GM19438 (cell line): ENCODE measurements around the gene BRD3OS.
"Not testable (repeated sequence)": the region's sequence is repeated elsewhere in the genome, so short reads cannot be mapped to it uniquely, and the experiment has no call there.

Experiments used
- ATAC-seq: cut with Tn5 transposase; IDR thresholded peaks from one replicate; pipeline ENCODE4 v1.9.1; 2021; ENCODE audit warnings: low read depth; ENCODE audit not compliant: unreplicated experiment

The BRD3OS gene

DNA sequence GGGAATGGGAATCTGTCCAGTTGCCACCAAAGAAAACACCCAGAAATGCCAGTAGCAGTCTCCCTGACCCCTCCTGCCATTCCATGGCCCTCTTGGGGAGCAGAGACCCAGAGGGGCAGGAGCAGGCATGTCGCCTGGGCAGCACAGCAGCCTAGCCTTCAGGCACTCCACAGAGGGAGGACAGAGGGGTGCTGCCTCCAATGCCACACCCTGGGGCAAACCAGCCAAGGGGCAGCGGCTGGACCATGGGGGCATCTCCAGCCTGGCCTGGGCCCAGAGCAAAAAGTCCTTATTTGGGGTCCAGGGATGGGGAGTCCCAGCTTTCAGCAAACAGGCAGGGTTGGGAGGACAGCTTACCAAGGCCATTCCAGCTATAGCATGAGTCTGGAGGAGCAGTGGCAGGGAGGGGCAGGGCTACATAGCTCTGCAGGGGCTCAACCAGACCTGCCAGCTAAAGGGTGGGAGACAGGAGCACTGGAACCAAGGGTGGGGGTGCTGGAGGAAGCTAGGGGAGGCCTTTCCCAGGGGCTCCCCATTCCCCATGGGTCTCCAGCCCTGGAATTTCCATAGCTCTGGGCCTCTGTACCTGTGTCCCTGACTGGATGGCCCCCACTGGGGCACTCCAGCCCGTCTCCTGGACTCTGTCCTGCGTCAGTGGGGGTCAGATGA lies 35.9 kb downstream of the BRD3OS start:
- no peak for ATAC-seq

- ATAC-seq: no peak
Observed at GRCh38 chr9:134061688-134062371, 36.5 kb downstream of the BRD3OS start.

GRCh38 chr9:134062461-134063087 lies 37.3 kb downstream of the BRD3OS start:
- no peak for ATAC-seq

DNA sequence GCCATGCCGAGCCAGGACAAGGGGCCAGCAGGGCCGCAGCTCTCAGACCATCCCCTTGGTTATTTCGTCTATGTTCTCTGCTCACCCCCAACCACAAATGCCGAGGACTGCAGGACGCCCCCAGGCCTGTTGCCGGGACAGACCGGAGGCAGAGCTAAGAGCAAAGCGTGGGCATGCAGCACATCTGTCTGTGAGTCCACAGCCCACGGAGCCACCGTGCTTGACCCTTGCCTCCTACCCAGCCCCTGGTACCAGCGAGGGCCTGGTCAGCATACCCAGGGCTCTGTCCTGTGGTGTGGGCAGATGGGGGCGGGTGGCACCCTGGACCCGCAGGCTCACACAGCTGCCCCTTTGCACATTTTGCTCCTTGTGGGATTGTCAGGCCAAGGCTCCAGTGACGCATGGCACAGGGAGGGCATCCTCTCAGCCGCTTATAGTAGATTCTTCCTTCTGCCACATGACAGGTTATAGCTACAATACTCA lies 37.8 kb downstream of the BRD3OS start:
- ATAC-seq: no peak

DNA sequence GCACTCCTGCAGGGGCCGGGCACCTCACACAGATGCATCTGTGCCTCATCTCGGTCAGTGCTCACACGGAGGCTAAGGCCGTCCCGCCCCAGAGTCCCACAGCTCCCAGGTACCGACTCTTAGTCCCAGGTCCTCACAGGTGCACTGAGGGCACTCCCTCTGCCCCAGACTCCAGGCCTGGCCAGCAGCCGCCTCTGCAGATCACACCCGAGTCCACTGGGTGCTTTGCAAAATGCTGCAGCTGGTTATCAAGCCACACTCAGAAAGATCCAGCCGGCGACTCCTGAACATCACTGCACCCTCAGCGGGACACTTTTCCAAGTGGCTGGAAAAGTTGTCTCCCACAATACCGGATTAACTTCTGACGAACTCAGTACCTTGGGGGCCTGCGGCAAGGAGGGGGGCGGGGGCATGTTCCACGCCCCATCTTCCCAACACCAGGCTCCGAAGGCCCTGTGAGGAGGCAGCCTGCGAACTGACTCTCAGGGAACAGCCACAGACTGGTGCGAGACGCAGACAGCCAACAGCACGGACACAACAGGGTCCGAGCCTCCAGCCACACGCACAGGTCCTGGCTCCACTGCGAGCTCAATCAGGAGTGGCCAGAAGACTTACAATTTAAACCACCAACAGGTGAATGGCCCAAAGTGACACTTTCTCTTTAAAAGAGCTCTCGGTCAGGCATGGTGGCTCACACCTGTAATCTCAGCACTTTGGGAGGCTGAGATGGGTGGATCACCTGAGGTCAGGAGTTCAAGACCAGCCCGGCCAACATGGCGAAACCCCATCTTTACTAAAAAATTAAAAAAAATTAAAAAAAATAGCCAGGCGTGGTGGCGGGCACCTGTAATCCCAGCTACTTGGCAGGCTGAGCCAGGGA lies 38.5 kb downstream of the BRD3OS start:
- no peak for ATAC-seq

- ATAC-seq: no peak
Observed at GRCh38 chr9:134064711-134065110, 39.4 kb downstream of the BRD3OS start.

GRCh38 chr9:134065612-134066419 lies 40.5 kb downstream of the BRD3OS start:
- ATAC-seq: no peak

- ATAC-seq: no peak
Observed at GRCh38 chr9:134066526-134066912, 41.2 kb downstream of the BRD3OS start.

DNA sequence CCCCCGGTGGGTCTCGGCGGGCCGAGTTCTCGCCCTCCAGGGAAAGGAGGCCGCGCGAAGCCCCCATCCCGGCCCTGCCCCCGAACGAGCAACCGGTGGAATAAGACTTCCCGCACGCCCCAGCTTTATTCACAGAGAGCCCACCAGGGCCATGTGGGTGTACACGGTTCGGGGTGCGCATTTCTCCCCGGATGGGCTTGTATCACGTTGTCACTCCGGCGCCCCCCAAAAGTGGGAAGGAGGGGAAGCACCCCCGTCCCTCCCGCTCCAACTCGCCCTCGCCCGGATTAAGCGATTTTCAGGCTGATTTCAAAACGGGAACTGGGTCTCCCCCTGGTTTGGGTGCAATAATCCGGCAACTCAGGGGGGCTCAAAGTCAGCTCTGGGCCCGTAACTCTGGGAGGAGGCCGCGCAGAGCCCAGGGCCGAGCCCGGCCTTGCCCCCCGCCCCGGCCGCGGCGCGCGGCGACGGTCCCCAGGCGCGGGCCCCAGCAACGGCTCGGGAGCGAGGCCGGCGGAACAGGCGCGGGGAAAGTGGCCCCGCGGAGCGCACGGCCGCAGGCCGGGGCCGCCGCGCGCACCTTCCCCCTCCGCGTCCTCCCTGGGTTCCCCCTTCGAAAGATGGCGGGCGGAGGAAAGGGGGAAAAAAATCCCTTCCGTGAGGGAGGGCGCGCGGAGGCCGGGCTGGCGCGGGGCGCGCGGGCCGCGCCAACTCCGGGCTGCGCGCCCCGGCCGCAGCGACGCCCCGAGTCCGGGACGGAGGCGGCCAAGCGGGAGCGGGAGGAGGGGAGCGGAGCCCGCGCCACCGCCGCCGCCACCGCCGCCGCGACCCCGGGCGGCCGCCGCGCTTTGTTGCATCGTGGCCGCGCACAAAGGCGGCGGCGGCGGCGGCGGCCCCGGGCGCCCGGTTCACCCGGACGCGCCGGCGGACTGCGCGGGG lies 41.9 kb downstream of the BRD3OS start:
- no peak for ATAC-seq

- ATAC-seq: peak; percentile 56
Observed at GRCh38 chr9:134067904-134068743, 42.8 kb downstream of the BRD3OS start, which contains the start of gene BRD3. TSS of gene BRD3 (minus strand) at chr9:134068026. CDS start at chr9:134053477, 14,549 bp downstream.

DNA sequence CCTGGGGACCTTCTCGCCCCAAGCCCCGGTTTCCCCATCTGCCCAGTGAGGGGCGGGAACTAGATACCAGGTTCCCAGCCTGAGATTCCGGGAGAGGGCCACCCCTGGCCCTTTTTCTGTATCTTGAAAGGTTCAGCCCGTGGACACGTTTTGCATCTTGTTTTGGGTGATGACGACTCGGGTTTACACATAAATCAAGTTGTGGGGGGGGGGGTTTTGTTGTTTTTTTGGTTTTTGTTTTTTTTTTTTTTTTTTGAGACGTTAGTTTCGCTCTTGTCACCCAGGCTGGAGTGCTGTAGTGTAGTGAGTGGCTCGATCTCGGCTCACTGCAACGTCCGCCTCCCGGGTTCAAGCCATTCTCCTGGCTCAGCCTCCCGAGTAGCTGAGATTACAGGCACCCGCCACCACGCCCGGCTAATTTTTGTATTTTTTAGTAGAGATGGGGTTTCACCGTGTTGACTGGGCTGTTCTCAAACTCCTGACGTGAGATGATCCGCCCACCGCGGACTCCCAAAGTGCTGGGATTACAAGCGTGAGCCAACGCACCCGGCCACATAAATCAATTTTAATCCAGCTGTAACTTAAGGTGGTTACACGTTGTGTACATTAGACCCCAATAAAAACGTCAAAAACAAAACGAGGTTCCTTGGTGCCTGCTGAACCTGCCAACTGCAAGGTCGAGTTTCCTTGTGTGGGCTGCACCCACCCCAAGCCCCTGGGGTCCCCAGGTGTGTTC lies 43.6 kb downstream of the BRD3OS start:
- ATAC-seq: no peak

DNA sequence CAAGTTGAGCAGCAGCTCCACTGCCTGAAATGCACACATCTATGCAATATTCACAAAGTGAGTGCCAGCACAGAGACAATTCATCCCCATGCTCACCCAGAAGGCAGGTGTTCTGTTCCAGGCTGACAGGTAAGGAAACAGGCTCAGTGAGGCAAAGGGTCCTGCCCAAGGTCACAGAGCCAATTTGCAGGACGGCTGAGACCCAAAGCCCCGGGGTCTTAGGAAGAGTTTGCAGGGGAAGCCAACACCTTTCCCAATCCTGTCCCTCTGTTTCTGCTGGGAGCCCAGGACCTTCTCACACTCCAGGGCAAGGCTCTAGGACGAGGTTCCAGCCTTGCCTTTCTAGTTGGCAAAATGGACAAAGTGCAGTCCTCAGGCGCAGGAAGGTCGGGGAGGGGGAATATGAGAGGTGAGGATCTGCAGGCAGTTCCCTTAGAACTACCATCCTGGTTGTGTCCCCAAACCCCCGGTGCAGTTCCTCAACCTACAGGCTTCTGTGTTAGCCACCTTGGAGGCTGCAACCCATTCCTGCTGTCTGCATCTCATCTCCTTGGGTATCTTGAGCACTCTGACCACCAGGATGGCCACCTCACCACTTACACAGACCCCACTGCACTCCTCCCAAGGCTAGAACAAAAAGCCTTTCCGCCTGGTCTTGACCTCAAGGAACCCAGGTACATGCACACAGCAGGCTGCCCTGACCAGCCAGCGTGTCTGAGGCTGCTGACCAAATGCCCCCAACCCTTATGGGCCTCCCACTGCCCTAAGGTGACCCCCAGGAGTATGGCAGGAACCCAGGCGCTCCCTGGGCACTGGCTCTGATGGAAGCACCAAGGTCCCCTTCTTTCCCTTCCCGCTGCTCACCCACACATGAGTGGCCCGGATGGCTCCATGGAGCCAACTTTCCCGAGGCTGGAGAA lies 44.5 kb downstream of the BRD3OS start:
- ATAC-seq: no peak

DNA sequence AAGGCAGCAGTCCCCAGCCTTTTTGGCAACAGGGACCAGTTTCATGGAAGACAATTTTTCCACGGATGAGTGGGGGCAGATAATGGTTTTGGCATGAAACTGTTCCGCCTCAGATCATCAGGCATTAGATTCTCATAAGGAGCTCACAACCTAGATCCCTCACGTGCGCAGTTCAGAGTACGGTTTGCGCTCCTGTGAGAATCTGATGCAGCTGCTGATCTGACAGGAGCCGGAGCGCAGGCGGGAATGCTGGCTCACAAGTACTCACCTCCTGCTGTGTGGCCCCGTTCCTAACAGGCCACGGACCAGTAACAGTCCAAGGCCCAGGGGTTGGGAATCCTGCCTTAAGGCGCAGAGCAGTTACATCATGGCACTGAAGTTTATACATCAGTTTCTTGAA lies 45.9 kb downstream of the BRD3OS start:
- no peak for ATAC-seq

GRCh38 chr9:134072683-134073082 lies 47.4 kb downstream of the BRD3OS start:
- ATAC-seq: not testable (repeated sequence)

GRCh38 chr9:134073500-134073899 lies 48.2 kb downstream of the BRD3OS start:
- no peak for ATAC-seq

- ATAC-seq: not testable (repeated sequence)
Observed at GRCh38 chr9:134075689-134076088, 50.4 kb downstream of the BRD3OS start.
